ENCODE data around the gene MRGPRX2. TPM values are rescaled to one million over a fixed set of nuclear protein-coding genes. Genes with fewer than 3 reads are reported as not detected.

MRGPRX2 gene
- polyA plus RNA-seq, 1 of the 3 experiments (the other 2 are of a cell fraction): not detected

DNA sequence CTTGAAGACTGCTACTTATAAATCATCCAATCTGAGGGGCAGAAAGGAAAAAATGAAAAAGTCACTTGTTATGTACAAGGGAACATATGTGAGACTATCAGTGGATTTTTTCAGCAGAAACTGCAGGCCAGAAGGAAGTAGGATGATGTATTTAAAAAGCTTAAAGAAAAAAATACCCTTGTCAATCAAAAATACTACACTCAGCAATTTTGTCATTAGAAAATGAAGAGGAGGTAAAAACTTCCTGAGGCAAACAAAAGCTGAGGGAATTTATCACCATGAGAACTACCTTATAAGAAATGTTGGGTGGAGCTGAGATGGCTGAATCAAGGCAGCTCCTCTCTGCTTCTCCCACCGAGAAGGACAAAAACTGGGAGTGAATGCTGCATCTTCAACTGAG is 21.1 kb downstream of the MRGPRX2 start:
- H3K36me3 ChIP-seq (replicated peaks in 1 of 2; ENCODE audit: control insufficient read depth in 1 of 2, insufficient read depth in 2 of 2, low read length in 1 of 2): no peaks in the 10 kb centered on the region
- no peaks in the 10 kb centered on the region for H3K4me1 ChIP-seq (ENCODE audit: control insufficient read depth in 1 of 2, insufficient read depth in 2 of 2, low read depth in 1 of 2, low read length in 1 of 2)
- no peak overlapping the region for H2AFZ ChIP-seq (ENCODE audit: low read depth)
- H3K27me3 ChIP-seq (ENCODE audit: insufficient read depth): no peaks in the 10 kb centered on the region
- no peaks in the 10 kb centered on the region for H3K79me2 ChIP-seq (ENCODE audit: insufficient read depth)
- no peak for DNase-seq
- no peak overlapping the region for H3K9ac ChIP-seq
- CTCF ChIA-PET: interaction anchor here (0.9 to 2.3 kb wide), 4 partner anchors 13 to 221 kb away, joined by 3 to 8 read pairs (median 3); no protein-coding TSS in a partner anchor
- TF ChIP-seq TCF12 (IDR thresholded peaks at IDR 0.05) (no peak), GABPA (IDR thresholded peaks at IDR 0.05; ENCODE audit: low read depth) (no peak), GATA2 (CRISPR knock-in tag; IDR thresholded peaks at IDR 0.05) (no peak), FOXM1 (IDR thresholded peaks at IDR 0.05; ENCODE audit: low read depth) (no peak), NFIC (IDR thresholded peaks at IDR 0.05; ENCODE audit: borderline replicate concordance) (no peak), RCOR1 (IDR thresholded peaks at IDR 0.05; ENCODE audit: low read length) (no peak), ELF1 (IDR thresholded peaks at IDR 0.05) (no peak), EZH2phosphoT487 (IDR thresholded peaks at IDR 0.05; ENCODE audit: borderline replicate concordance, low read depth) (no peak), MEF2A (IDR thresholded peaks at IDR 0.05; ENCODE audit: borderline replicate concordance, low read depth) (no peak), SMC3 (IDR thresholded peaks at IDR 0.05; ENCODE audit: low read depth, low read length) (no peak), POLR2AphosphoS5 (IDR thresholded peaks at IDR 0.05; ENCODE audit: low read depth, low read length) (no peak), TAF1 (IDR thresholded peaks at IDR 0.05; ENCODE audit: borderline replicate concordance, low read depth, low read length) (no peak), FOSL2 (IDR thresholded peaks at IDR 0.05; ENCODE audit: borderline replicate concordance, low read depth) (no peak), TEAD4 (IDR thresholded peaks at IDR 0.05; ENCODE audit: borderline replicate concordance, insufficient read depth) (no peak)
- TF ChIP-seq, protein P1, sequence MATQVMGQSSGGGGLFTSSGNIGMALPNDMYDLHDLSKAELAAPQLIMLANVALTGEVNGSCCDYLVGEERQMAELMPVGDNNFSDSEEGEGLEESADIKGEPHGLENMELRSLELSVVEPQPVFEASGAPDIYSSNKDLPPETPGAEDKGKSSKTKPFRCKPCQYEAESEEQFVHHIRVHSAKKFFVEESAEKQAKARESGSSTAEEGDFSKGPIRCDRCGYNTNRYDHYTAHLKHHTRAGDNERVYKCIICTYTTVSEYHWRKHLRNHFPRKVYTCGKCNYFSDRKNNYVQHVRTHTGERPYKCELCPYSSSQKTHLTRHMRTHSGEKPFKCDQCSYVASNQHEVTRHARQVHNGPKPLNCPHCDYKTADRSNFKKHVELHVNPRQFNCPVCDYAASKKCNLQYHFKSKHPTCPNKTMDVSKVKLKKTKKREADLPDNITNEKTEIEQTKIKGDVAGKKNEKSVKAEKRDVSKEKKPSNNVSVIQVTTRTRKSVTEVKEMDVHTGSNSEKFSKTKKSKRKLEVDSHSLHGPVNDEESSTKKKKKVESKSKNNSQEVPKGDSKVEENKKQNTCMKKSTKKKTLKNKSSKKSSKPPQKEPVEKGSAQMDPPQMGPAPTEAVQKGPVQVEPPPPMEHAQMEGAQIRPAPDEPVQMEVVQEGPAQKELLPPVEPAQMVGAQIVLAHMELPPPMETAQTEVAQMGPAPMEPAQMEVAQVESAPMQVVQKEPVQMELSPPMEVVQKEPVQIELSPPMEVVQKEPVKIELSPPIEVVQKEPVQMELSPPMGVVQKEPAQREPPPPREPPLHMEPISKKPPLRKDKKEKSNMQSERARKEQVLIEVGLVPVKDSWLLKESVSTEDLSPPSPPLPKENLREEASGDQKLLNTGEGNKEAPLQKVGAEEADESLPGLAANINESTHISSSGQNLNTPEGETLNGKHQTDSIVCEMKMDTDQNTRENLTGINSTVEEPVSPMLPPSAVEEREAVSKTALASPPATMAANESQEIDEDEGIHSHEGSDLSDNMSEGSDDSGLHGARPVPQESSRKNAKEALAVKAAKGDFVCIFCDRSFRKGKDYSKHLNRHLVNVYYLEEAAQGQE (IDR thresholded peaks at IDR 0.05; ENCODE audit: low read depth, low read length): no peak
- TF ChIP-seq, protein P2, sequence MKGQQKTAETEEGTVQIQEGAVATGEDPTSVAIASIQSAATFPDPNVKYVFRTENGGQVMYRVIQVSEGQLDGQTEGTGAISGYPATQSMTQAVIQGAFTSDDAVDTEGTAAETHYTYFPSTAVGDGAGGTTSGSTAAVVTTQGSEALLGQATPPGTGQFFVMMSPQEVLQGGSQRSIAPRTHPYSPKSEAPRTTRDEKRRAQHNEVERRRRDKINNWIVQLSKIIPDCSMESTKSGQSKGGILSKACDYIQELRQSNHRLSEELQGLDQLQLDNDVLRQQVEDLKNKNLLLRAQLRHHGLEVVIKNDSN (IDR thresholded peaks at IDR 0.05; ENCODE audit: borderline replicate concordance, low read depth): no peak
- TF ChIP-seq, protein P3, sequence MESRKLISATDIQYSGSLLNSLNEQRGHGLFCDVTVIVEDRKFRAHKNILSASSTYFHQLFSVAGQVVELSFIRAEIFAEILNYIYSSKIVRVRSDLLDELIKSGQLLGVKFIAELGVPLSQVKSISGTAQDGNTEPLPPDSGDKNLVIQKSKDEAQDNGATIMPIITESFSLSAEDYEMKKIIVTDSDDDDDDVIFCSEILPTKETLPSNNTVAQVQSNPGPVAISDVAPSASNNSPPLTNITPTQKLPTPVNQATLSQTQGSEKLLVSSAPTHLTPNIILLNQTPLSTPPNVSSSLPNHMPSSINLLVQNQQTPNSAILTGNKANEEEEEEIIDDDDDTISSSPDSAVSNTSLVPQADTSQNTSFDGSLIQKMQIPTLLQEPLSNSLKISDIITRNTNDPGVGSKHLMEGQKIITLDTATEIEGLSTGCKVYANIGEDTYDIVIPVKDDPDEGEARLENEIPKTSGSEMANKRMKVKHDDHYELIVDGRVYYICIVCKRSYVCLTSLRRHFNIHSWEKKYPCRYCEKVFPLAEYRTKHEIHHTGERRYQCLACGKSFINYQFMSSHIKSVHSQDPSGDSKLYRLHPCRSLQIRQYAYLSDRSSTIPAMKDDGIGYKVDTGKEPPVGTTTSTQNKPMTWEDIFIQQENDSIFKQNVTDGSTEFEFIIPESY (IDR thresholded peaks at IDR 0.05; ENCODE audit: borderline replicate concordance, low read depth): no peak
- TF ChIP-seq, protein P4, sequence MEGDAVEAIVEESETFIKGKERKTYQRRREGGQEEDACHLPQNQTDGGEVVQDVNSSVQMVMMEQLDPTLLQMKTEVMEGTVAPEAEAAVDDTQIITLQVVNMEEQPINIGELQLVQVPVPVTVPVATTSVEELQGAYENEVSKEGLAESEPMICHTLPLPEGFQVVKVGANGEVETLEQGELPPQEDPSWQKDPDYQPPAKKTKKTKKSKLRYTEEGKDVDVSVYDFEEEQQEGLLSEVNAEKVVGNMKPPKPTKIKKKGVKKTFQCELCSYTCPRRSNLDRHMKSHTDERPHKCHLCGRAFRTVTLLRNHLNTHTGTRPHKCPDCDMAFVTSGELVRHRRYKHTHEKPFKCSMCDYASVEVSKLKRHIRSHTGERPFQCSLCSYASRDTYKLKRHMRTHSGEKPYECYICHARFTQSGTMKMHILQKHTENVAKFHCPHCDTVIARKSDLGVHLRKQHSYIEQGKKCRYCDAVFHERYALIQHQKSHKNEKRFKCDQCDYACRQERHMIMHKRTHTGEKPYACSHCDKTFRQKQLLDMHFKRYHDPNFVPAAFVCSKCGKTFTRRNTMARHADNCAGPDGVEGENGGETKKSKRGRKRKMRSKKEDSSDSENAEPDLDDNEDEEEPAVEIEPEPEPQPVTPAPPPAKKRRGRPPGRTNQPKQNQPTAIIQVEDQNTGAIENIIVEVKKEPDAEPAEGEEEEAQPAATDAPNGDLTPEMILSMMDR (IDR thresholded peaks at IDR 0.05): no peak
- TF ChIP-seq, protein P5, sequence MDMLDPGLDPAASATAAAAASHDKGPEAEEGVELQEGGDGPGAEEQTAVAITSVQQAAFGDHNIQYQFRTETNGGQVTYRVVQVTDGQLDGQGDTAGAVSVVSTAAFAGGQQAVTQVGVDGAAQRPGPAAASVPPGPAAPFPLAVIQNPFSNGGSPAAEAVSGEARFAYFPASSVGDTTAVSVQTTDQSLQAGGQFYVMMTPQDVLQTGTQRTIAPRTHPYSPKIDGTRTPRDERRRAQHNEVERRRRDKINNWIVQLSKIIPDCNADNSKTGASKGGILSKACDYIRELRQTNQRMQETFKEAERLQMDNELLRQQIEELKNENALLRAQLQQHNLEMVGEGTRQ (IDR thresholded peaks at IDR 0.05; ENCODE audit: borderline replicate concordance, low read depth, low read length): no peak
- H3K4me3 ChIP-seq (ENCODE audit: low read depth in 2 of 2, low read length in 1 of 2): no peak overlapping the region
- no peaks in the 10 kb centered on the region for H3K9me3 ChIP-seq
- H3K9me2 ChIP-seq: no peaks in the 10 kb centered on the region
- no peaks in the 10 kb centered on the region for H3F3A ChIP-seq (replicated peaks; ENCODE audit: insufficient read depth)
- 0% methylated on average over 1 of the region's 1 CpG for WGBS (ENCODE audit: low lambda C conversion rate)
- no peak overlapping the region for H3K4me2 ChIP-seq
- POLR2A ChIA-PET: no interaction called here
- H4K20me1 ChIP-seq (ENCODE audit: insufficient read depth): no peaks in the 10 kb centered on the region
- H3K27ac ChIP-seq (ENCODE audit: low read depth in 2 of 2, low read length in 1 of 2): no peak overlapping the region

Measured in SK-N-SH (cell line).